Body of pancreas (tissue), 4 donors: ENCODE measurements around the gene ACADVL.

ENCODE experiments used
- POLR2A ChIP-seq, 3 donors: fragments of 450-650 bp; IDR thresholded peaks; one replicate each; pipeline ENCODE4 v1.6.1; 2016; ENCODE audit warnings: antibody characterized with exemption in 3 of 3, mild to moderate bottlenecking in 2 of 3
- TF ChIP-seq, protein P1 (sequence below), 7 experiments: fragments of 450-650 bp in 4 of 7; fragments of 200-600 bp in 3 of 7; sonication (generic) in 3 of 7; IDR thresholded peaks; one replicate each; pipeline ENCODE4 v1.5.1; 2016 to 2019; ENCODE audit warnings: antibody characterized with exemption in 7 of 7

DNA sequence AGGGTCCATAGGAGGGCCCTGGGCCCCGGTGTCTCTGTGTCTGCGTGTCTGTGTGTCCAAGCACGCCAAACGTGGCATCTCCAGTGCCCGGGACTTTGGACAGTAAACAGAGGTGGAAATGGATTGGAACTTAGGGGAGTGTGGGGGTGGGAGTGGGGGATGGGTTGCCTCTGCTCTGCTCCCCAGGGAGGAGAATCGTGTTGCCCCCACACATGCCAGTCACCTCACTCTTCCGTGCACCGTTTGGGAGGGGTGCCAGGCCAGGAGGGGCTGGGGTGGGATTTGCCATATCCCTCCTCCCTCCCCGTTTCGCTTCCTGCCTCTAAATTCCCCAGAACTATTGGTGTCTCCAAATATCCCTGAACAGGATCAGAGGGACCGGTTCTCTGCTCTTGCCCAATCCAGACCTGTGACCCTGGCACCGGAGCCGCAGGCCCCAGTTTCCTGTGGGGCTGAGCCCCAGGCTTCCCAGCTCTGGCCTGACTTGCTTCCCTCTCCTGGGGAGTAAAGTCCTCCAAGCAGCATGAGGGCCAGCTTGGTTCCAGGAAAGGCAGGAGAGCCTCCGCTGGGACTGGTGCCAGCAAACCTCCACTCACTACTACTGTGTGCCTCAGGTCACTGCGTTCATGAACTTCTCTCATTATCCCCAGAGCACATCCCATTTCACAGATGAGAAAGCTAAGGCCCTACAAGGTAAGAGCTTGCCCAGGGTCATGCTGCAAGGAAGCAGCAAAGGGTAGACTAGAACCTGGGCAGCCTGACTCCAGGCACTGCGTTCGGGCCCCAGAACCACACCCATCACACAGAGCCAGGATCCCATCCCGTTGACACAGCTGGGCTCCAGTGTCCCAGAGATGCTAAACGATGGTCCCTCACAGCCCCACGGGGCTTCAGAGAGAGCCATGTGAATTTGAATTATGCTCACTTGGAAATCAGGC is 40.2 kb upstream of the ACADVL start, which contains the start of gene ASGR1:
- TF ChIP-seq POLR2A (IDR thresholded peaks at IDR 0.05): no peak
- TF ChIP-seq, protein P1, sequence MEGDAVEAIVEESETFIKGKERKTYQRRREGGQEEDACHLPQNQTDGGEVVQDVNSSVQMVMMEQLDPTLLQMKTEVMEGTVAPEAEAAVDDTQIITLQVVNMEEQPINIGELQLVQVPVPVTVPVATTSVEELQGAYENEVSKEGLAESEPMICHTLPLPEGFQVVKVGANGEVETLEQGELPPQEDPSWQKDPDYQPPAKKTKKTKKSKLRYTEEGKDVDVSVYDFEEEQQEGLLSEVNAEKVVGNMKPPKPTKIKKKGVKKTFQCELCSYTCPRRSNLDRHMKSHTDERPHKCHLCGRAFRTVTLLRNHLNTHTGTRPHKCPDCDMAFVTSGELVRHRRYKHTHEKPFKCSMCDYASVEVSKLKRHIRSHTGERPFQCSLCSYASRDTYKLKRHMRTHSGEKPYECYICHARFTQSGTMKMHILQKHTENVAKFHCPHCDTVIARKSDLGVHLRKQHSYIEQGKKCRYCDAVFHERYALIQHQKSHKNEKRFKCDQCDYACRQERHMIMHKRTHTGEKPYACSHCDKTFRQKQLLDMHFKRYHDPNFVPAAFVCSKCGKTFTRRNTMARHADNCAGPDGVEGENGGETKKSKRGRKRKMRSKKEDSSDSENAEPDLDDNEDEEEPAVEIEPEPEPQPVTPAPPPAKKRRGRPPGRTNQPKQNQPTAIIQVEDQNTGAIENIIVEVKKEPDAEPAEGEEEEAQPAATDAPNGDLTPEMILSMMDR (IDR thresholded peaks at IDR 0.05): no peak
